WTC11 (cell line): Measurements from ENCODE around the gene BZW1. TPM values are rescaled to one million over a fixed set of nuclear protein-coding genes. Genes with fewer than 3 reads are reported as not detected.
A peak's percentile ranks its signal among the peaks of the same experiment; 100 is the strongest.

Experiments used
- ATAC-seq: fragments of 200-7000 bp; cut with Tn5 transposase; 2 replicates; pipeline ENCODE4 v1.10.0; 2021; ENCODE audit warnings: mild to moderate bottlenecking, moderate library complexity
- CTCF ChIA-PET: fragments of 300-600 bp; sonication (Branson Sonifier 250); formaldehyde crosslinking; loops from one replicate; lab custom pipeline; 2021; ENCODE audit warnings: antibody characterized with exemption; lab: Charles Lee
- POLR2A ChIA-PET: fragments of 350-600 bp; sonication (Branson Sonifier 250); formaldehyde crosslinking; loops from one replicate; lab custom pipeline; 2021; ENCODE audit warnings: antibody characterized with exemption; lab: Charles Lee
- DNase-seq: peaks from one replicate; pipeline ENCODE4 v3.0.0; 2021; ENCODE audit warnings: low spot score
- H3K27ac Mint-ChIP-seq: 2 replicates; pipeline ENCODE4 v1.8.0; 2021; ENCODE audit warnings: mixed read lengths
- H3K27me3 Mint-ChIP-seq: 2 replicates; pipeline ENCODE4 v1.8.0; 2021; ENCODE audit warnings: low read depth, mild to moderate bottlenecking, moderate library complexity, mixed read lengths
- H3K36me3 Mint-ChIP-seq: 2 replicates; pipeline ENCODE4 v1.8.0; 2021; ENCODE audit warnings: mixed read lengths
- H3K4me1 Mint-ChIP-seq: 2 replicates; pipeline ENCODE4 v1.8.0; 2022; ENCODE audit warnings: mixed read lengths
- H3K4me3 Mint-ChIP-seq: 2 replicates; pipeline ENCODE4 v1.8.0; 2021; ENCODE audit warnings: mild to moderate bottlenecking, moderate library complexity, mixed read lengths
- H3K9me3 Mint-ChIP-seq: 2 replicates; pipeline ENCODE4 v1.8.0; 2021; ENCODE audit warnings: mixed read lengths
- AR ChIP-seq: fragments of 250-450 bp; sonication (Bioruptor Pico); IDR thresholded peaks from 2 replicates; pipeline ENCODE4 v1.9.0; 2021; ENCODE audit warnings: mild to moderate bottlenecking
- E2F4 ChIP-seq: sonication (generic); formaldehyde crosslinking; IDR thresholded peaks from 2 replicates; pipeline ENCODE4 v1.8.1; 2022; ENCODE audit warnings: low read depth, mild to moderate bottlenecking, moderate library complexity, missing genetic modification reagents, borderline replicate concordance
- FOXP4 ChIP-seq: sonication (generic); formaldehyde crosslinking; IDR thresholded peaks from 2 replicates; pipeline ENCODE4 v1.8.0; 2022; ENCODE audit warnings: mild to moderate bottlenecking, missing genetic modification reagents
- GTF2I ChIP-seq: fragments of 250-450 bp; sonication (Bioruptor Pico); conservative IDR thresholded peaks from 2 replicates; pipeline ENCODE4 v1.4.0; 2021; ENCODE audit warnings: mild to moderate bottlenecking
- KAT7 ChIP-seq: sonication (generic); formaldehyde crosslinking; IDR thresholded peaks from 2 replicates; pipeline ENCODE4 v1.8.1; 2023; ENCODE audit warnings: missing genetic modification reagents, mild to moderate bottlenecking, borderline replicate concordance
- MYBL2 ChIP-seq: sonication (generic); formaldehyde crosslinking; IDR thresholded peaks from 2 replicates; pipeline ENCODE4 v1.8.1; 2023; ENCODE audit warnings: mild to moderate bottlenecking, moderate library complexity, missing genetic modification reagents
- NR1H2 ChIP-seq: sonication (generic); formaldehyde crosslinking; IDR thresholded peaks from 2 replicates; pipeline ENCODE4 v1.9.0; 2021; ENCODE audit warnings: mild to moderate bottlenecking, moderate library complexity, missing genetic modification reagents
- RORB ChIP-seq: fragments of 250-450 bp; sonication (Bioruptor Pico); IDR thresholded peaks from 2 replicates; pipeline ENCODE4 v1.9.0; 2021; ENCODE audit warnings: mild to moderate bottlenecking
- ZMAT4 ChIP-seq: fragments of 250-450 bp; sonication (Bioruptor Pico); IDR thresholded peaks from 2 replicates; pipeline ENCODE4 v1.9.0; 2021; ENCODE audit warnings: mild to moderate bottlenecking
- ZNF512 ChIP-seq: sonication (generic); formaldehyde crosslinking; IDR thresholded peaks from 2 replicates; pipeline ENCODE4 v1.8.1; 2022; ENCODE audit warnings: missing genetic modification reagents, borderline replicate concordance
- total RNA-seq: library from RNA; stranded (reverse); gene quantifications from 3 replicates; pipeline ENCODE4 v1.2.3, GENCODE V29; 2021

The BZW1 gene
- total RNA-seq, 1 experiment from 2014 or later = 255 TPM

- no peak for TF ChIP-seq GTF2I (CRISPR knock-in tag)
- ChIA-PET POLR2A (no interaction called here), CTCF (interaction anchor here (1.9 kb wide), 1 partner anchor 176 kb away, joined by 6 read pairs; the partner anchor contains the start of gene AOX1)
- no peak for DNase-seq
- no peak for ATAC-seq
- 0 out of 2 replicates have a peak, but pooled peaks cover 3% of the 10 kb centered on the region for H3K4me1 Mint-ChIP-seq
- no peaks in the 10 kb centered on the region for H3K27me3 Mint-ChIP-seq
- H3K36me3 Mint-ChIP-seq = no peaks in the 10 kb centered on the region
- no peaks in the 10 kb centered on the region for H3K9me3 Mint-ChIP-seq
- no peak overlapping the region for H3K4me3 Mint-ChIP-seq
- no peak overlapping the region for H3K27ac Mint-ChIP-seq
Measured at GRCh38 chr2:200762127-200762526, 49.6 kb upstream of the BZW1 start.

GRCh38 chr2:200763422-200763821, 48.3 kb upstream of the BZW1 start:
- 0 out of 2 replicates have a peak, but pooled peaks cover 3% of the 10 kb centered on the region for H3K4me1 Mint-ChIP-seq
- no peak overlapping the region for H3K27ac Mint-ChIP-seq
- POLR2A ChIA-PET = no interaction called here
- no peak for TF ChIP-seq E2F4 (CRISPR knock-in tag)
- TF ChIP-seq ZMAT4 (CRISPR knock-in tag) = no peak
- ATAC-seq (no peak), DNase-seq (no peak)
- H3K27me3 Mint-ChIP-seq = no peaks in the 10 kb centered on the region
- no peaks in the 10 kb centered on the region for H3K36me3 Mint-ChIP-seq
- H3K9me3 Mint-ChIP-seq = no peaks in the 10 kb centered on the region
- H3K4me3 Mint-ChIP-seq = no peak overlapping the region
- CTCF ChIA-PET = no interaction called here

GRCh38 chr2:200765139-200765951, 46.4 kb upstream of the BZW1 start:
- Mint-ChIP-seq H3K36me3 (no peaks in the 10 kb centered on the region), H3K4me3 (no peak overlapping the region), H3K4me1 (0 out of 2 replicates have a peak, but pooled peaks cover 3% of the 10 kb centered on the region), H3K27me3 (no peaks in the 10 kb centered on the region), H3K9me3 (no peaks in the 10 kb centered on the region), H3K27ac (no peak overlapping the region)
- POLR2A ChIA-PET = no interaction called here
- DNase-seq (no peak), ATAC-seq (peak; percentile 48; the same call in 1 of the 2 replicates)
- CTCF ChIA-PET = interaction anchor here (0.8 to 1.4 kb wide), 5 partner anchors 9 to 135 kb away, joined by 3 read pairs; no protein-coding TSS in a partner anchor
- no peak for TF ChIP-seq NR1H2 (CRISPR knock-in tag)
- no peak for TF ChIP-seq RORB (CRISPR knock-in tag)
- TF ChIP-seq FOXP4 (CRISPR knock-in tag) = no peak
- TF ChIP-seq MYBL2 (CRISPR knock-in tag) = no peak
- TF ChIP-seq KAT7 (CRISPR knock-in tag) = no peak
- no peak for TF ChIP-seq AR (CRISPR knock-in tag)
- no peak for TF ChIP-seq ZNF512 (CRISPR knock-in tag)
